Measurements from ENCODE around the gene YWHAG.

Gene YWHAG

GRCh38 chr7:76349313-76349885, 9.4 kb downstream of the YWHAG start:
- no peak for DNase-seq (ENCODE audit: low read depth, low spot score)
- no peak for TF ChIP-seq CTCF (IDR thresholded peaks at IDR 0.05; ENCODE audit: low read depth, low read length)
- in situ Hi-C loops (cut with HindIII; ENCODE audit: low sequenced_read_pairs): no loop called here
- no peak overlapping the region for H3K4me3 ChIP-seq (ENCODE audit: low read depth, low read length)

- TF ChIP-seq CTCF (IDR thresholded peaks at IDR 0.05; ENCODE audit: low read depth, low read length): no peak
- no peak overlapping the region for H3K4me3 ChIP-seq (ENCODE audit: low read depth, low read length)
- no peak for DNase-seq (ENCODE audit: low read depth, low spot score)
- in situ Hi-C loops (cut with HindIII; ENCODE audit: low sequenced_read_pairs): no loop called here
These were observed 11.1 kb downstream of the YWHAG start for GRCh38 chr7:76347710-76348109.

- in situ Hi-C loops (cut with HindIII; ENCODE audit: low sequenced_read_pairs): no loop called here
- DNase-seq (ENCODE audit: low read depth, low spot score): no peak
- H3K4me3 ChIP-seq (ENCODE audit: low read depth, low read length): no peak overlapping the region
- TF ChIP-seq CTCF (IDR thresholded peaks at IDR 0.05; ENCODE audit: low read depth, low read length): no peak
These were observed 12.0 kb downstream of the YWHAG start for GRCh38 chr7:76346778-76347177.

- no peak for DNase-seq (ENCODE audit: low read depth, low spot score)
- TF ChIP-seq CTCF (IDR thresholded peaks at IDR 0.05; ENCODE audit: low read depth, low read length): no peak
- H3K4me3 ChIP-seq (ENCODE audit: low read depth, low read length): no peak overlapping the region
- in situ Hi-C loops (cut with HindIII; ENCODE audit: low sequenced_read_pairs): no loop called here
These were observed 12.7 kb downstream of the YWHAG start for GRCh38 chr7:76346097-76346496.

GRCh38 chr7:76343931-76344321, 14.9 kb downstream of the YWHAG start:
- no peak for DNase-seq (ENCODE audit: low read depth, low spot score)
- no peak for TF ChIP-seq CTCF (IDR thresholded peaks at IDR 0.05; ENCODE audit: low read depth, low read length)
- in situ Hi-C loops (cut with HindIII; ENCODE audit: low sequenced_read_pairs): no loop called here
- H3K4me3 ChIP-seq (ENCODE audit: low read depth, low read length): no peak overlapping the region

- H3K4me3 ChIP-seq (ENCODE audit: low read depth, low read length): no peak overlapping the region
- TF ChIP-seq CTCF (IDR thresholded peaks at IDR 0.05; ENCODE audit: low read depth, low read length): no peak
- DNase-seq (ENCODE audit: low read depth, low spot score): no peak
- in situ Hi-C loops (cut with HindIII; ENCODE audit: low sequenced_read_pairs): no loop called here
These were observed 15.4 kb downstream of the YWHAG start for GRCh38 chr7:76343294-76343930.

Data from astrocyte of the spinal cord (primary cell).